ENCODE measurements around the gene TOLLIP.

TOLLIP gene

DNA sequence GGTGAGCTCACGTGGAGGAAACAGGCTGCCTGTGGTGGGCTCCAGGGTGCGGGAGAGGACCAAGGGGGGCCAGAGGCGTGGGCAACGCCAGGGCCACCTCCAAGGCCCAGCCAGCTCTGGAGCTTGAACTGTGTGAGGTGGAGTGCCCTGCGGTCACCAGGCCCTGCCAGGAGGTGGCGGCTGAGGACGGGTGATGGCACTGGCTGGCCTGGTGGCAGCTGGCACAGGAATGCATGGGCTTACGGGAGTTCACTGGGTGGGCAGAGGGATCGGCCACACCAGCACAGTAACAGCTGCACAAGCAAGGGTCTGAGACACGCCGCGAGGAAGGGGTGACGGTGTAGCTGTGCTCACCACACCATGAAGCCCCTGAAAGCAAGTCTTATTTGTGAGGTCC is 15.8 kb downstream of the TOLLIP start:
- POLR2A ChIA-PET, result no interaction called here
- CTCF ChIA-PET, result no interaction called here
- TF ChIP-seq SUZ12 (IDR thresholded peaks at IDR 0.05) (no peak), ARNT (IDR thresholded peaks at IDR 0.05) (no peak), NFRKB (IDR thresholded peaks at IDR 0.05) (no peak), TARDBP (IDR thresholded peaks at IDR 0.05) (no peak), L3MBTL2 (conservative IDR thresholded peaks at IDR 0.05) (no peak), LEF1 (IDR thresholded peaks at IDR 0.05; ENCODE audit: borderline replicate concordance) (no peak), SP1 (IDR thresholded peaks at IDR 0.05) (no peak), FOXK2 (IDR thresholded peaks at IDR 0.05) (no peak), HDGF (IDR thresholded peaks at IDR 0.05; ENCODE audit: borderline replicate concordance) (no peak), FOXM1 (IDR thresholded peaks at IDR 0.05; ENCODE audit: borderline replicate concordance) (no peak), ELF4 (IDR thresholded peaks at IDR 0.05) (no peak), CTBP1 (IDR thresholded peaks at IDR 0.05; ENCODE audit: borderline replicate concordance) (no peak), BHLHE40 (IDR thresholded peaks at IDR 0.05; ENCODE audit: borderline replicate concordance) (no peak), ZNF384 (IDR thresholded peaks at IDR 0.05) (no peak), FOXA1 (IDR thresholded peaks at IDR 0.05) (no peak)
- TF ChIP-seq, protein P1, sequence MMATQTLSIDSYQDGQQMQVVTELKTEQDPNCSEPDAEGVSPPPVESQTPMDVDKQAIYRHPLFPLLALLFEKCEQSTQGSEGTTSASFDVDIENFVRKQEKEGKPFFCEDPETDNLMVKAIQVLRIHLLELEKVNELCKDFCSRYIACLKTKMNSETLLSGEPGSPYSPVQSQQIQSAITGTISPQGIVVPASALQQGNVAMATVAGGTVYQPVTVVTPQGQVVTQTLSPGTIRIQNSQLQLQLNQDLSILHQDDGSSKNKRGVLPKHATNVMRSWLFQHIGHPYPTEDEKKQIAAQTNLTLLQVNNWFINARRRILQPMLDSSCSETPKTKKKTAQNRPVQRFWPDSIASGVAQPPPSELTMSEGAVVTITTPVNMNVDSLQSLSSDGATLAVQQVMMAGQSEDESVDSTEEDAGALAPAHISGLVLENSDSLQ (IDR thresholded peaks at IDR 0.05), result no peak
- DNase-seq (ENCODE audit: extremely low spot score), result no peak

DNA sequence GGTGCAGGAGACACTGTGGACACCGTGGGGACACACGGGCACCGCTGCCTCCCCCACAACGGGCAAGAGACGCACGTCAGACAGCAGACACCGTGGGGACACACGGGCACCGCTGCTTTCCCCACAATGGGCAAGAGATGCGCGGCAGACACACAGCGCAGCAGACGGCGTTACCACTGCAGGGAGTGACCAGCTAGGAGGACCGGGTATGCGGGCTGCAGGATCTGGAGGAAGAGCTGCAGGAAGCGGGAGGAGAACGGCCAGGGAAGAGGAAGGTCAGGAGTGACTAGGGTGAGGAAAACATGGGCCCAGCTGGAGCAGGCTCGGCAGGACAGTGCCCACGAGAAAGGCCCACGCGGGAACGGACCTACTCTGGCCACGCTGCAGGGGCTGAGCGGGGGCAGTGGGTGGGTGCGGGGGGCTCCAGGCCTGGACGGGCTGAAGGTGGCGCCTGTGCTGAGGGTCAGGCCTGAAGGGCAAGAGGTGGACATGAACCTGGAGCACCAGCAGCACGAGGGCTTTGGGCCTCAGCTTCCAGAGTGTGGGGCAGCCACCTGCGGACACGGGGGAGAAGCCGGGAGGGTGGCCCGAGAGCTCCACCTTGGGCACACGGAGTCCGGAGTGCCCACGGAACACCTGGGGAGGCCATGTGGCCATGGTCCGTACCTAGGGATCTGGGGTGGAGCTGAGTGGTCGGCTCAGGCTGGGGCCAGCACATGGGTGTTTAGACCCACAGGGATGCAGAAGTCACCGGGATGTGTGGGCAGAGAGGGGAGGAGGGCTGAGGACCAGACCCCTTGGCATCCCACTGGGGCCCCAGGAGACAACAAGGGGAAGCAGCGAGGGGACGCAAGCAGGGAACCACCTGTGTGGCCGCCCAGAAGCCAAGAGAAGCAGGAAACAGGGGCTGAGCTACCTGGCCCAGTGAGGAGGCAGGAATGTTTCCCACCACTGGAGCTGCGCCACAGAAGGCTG is 16.5 kb downstream of the TOLLIP start:
- no peak for TF ChIP-seq HDGF (IDR thresholded peaks at IDR 0.05; ENCODE audit: borderline replicate concordance)
- TF ChIP-seq NFRKB (IDR thresholded peaks at IDR 0.05), result no peak
- POLR2A ChIA-PET, result no interaction called here
- DNase-seq (ENCODE audit: extremely low spot score), result no peak
- CTCF ChIA-PET, result no interaction called here

DNA sequence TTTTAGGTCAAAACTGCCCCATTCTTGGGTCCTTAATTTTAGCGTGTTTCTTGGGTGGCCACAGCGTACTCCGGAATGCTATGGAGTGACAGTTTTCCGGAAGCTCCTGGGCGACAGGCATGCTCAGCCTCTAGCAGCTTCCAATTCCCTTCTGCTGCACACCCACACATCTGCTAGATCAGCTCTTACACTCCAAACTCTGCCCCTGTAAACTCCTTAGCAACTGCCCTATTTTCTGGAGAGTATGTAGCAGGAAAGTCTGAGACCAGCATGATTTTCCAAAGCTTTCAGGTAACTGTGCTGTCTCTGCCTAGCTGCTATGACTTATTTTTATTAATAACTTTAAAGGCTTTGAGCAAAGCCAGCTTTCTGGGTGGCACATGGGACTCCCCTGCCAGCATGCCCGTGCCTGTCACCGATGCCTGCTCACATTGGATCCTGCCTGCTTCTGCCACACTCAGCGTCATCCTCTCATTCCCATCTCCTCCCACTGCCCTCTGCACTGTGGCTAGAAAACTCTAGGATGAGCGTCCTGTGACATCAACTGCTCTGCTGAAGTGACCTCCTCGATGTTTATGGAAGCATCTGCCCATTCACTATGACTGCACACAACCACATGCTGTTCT is 17.3 kb downstream of the TOLLIP start:
- POLR2A ChIA-PET, result no interaction called here
- DNase-seq (ENCODE audit: extremely low spot score), result no peak
- TF ChIP-seq SP1 (IDR thresholded peaks at IDR 0.05), result no peak
- no peak for TF ChIP-seq LEF1 (IDR thresholded peaks at IDR 0.05; ENCODE audit: borderline replicate concordance)
- TF ChIP-seq BHLHE40 (IDR thresholded peaks at IDR 0.05; ENCODE audit: borderline replicate concordance), result no peak
- TF ChIP-seq FOXA1 (IDR thresholded peaks at IDR 0.05), result no peak
- TF ChIP-seq NFRKB (IDR thresholded peaks at IDR 0.05), result no peak
- no peak for TF ChIP-seq FOXM1 (IDR thresholded peaks at IDR 0.05; ENCODE audit: borderline replicate concordance)
- no peak for TF ChIP-seq L3MBTL2 (conservative IDR thresholded peaks at IDR 0.05)
- TF ChIP-seq TARDBP (IDR thresholded peaks at IDR 0.05), result no peak
- no peak for TF ChIP-seq SUZ12 (IDR thresholded peaks at IDR 0.05)
- CTCF ChIA-PET, result no interaction called here

DNA sequence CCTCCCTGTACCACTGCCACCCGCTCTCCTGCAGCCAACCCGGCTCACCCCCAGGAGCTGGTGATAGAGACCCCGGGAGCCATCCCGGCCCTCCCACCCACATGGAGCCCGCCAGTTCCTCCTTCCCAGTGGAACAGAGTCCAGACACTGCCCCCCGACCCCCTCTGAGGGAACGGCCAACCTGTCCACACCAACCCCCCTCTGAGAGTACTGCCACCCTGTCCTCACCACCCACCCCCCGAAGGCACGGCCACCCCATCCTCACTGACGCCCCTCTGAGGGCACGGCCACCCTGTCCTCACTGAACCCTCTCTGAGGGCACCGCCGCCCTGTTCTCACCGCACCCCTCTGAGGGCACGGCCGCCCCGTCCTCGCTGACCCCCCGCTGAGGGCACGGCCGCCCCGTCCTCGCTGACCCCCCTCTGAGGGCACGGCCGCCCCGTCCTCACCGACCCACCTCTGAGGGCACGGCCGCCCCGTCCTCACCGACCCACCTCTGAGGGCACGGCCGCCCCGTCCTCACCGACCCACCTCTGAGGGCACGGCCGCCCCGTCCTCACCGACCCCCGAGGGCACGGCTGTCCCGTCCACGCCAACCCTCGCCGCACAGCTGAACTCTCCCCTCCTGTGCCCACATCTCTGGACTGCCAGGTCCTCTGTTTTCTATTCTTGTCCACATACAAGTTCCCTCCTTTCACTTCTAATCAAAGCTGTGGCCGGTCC is 18.0 kb downstream of the TOLLIP start:
- no peak for DNase-seq (ENCODE audit: extremely low spot score)
- POLR2A ChIA-PET, result no interaction called here
- CTCF ChIA-PET, result no interaction called here
- TF ChIP-seq HDGF (IDR thresholded peaks at IDR 0.05; ENCODE audit: borderline replicate concordance) (no peak), ELF4 (IDR thresholded peaks at IDR 0.05) (no peak), ARNT (IDR thresholded peaks at IDR 0.05) (no peak), FOXK2 (IDR thresholded peaks at IDR 0.05) (no peak), L3MBTL2 (conservative IDR thresholded peaks at IDR 0.05) (no peak), FOXA1 (IDR thresholded peaks at IDR 0.05) (no peak), SP1 (IDR thresholded peaks at IDR 0.05) (no peak), TARDBP (IDR thresholded peaks at IDR 0.05) (no peak), ZNF384 (IDR thresholded peaks at IDR 0.05) (no peak), LEF1 (IDR thresholded peaks at IDR 0.05; ENCODE audit: borderline replicate concordance) (no peak), SUZ12 (IDR thresholded peaks at IDR 0.05) (no peak), FOXM1 (IDR thresholded peaks at IDR 0.05; ENCODE audit: borderline replicate concordance) (no peak)
- TF ChIP-seq, protein P1 (IDR thresholded peaks at IDR 0.05), result no peak

DNA sequence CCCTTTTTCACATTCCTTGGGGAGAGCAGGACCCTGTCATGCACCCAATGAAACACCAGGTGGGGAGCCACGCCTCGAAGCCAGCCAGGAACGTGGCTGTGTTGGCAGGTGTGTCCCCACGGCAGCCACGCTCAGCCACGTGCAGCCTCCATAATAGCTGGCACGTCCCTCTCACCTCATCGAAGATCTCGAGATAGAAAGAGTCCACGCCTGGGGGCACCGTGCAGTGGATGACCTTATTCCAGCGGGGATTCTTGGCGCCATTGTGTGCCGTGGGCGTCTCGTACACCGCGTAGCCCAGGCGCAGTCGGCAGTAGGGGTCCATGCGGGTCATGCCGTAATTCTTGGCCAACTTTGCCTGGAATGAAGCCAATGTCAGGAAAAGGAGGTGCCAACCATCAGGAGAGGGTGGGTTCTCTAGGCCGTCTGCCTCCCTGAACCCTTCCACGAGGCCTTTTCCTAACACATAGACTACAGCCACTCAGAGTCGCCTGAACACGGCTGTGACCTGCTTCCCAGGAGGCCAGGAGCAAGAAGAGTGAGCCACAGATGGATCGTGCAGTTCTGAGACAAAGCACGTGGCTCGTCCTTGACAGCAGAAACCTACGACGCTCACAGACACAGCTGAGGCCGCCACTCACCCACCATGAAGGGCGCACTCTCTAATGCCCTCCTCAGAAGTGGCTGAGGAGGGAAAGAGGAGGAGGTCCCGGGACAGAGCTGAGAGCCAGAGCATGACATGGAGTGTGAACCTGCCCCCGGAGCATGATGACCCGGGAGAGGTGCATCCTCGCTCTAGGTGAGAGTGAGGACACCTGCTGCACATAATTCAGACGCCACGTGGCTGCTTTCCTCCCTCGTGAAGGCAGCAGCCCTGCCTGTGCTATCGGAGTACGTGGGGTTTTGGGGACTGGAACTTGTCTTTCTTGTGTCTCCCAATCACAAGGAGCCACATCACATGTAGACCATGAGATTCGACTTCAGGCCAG is 19.1 kb downstream of the TOLLIP start:
- ChIA-PET POLR2A (no interaction called here), CTCF (no interaction called here)
- no peak for DNase-seq (ENCODE audit: extremely low spot score)
- TF ChIP-seq, protein P1 (IDR thresholded peaks at IDR 0.05), result no peak
- no peak for TF ChIP-seq SUZ12 (IDR thresholded peaks at IDR 0.05)
- TF ChIP-seq BHLHE40 (IDR thresholded peaks at IDR 0.05; ENCODE audit: borderline replicate concordance), result no peak
- no peak for TF ChIP-seq TARDBP (IDR thresholded peaks at IDR 0.05)
- TF ChIP-seq FOXK2 (IDR thresholded peaks at IDR 0.05), result no peak
- no peak for TF ChIP-seq ZNF384 (IDR thresholded peaks at IDR 0.05)
- TF ChIP-seq FOXM1 (IDR thresholded peaks at IDR 0.05; ENCODE audit: borderline replicate concordance), result no peak
- no peak for TF ChIP-seq ARNT (IDR thresholded peaks at IDR 0.05)
- no peak for TF ChIP-seq HDGF (IDR thresholded peaks at IDR 0.05; ENCODE audit: borderline replicate concordance)
- no peak for TF ChIP-seq FOXA1 (IDR thresholded peaks at IDR 0.05)
- TF ChIP-seq L3MBTL2 (conservative IDR thresholded peaks at IDR 0.05), result no peak
- no peak for TF ChIP-seq NFRKB (IDR thresholded peaks at IDR 0.05)
- no peak for TF ChIP-seq SP1 (IDR thresholded peaks at IDR 0.05)
- TF ChIP-seq CTBP1 (IDR thresholded peaks at IDR 0.05; ENCODE audit: borderline replicate concordance), result no peak
- TF ChIP-seq ELF4 (IDR thresholded peaks at IDR 0.05), result no peak
